Measurements from ENCODE around the gene C1orf159.

DNA sequence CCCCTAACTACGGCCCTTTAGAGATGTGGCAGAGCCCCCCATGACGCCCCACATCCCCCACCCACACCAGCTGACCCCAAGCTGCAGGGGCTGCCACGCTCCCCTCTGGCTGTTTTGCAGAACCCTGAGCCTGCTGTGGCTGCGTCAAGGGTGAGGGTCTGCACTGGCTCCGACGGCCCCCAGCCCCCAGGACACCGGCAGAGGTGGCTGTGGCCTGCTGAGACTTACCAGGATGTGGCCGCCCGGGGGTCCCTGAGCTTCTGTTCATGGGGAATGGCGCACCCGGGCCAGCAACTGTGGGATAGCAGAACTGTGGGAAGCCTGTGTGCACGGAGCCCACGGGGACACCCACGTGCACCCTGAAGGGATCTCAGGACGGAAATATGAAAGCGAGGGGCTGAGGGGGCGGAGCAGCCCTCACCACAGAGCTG lies 29.0 kb downstream of the C1orf159 start:
- TF ChIP-seq HDAC2 (IDR thresholded peaks at IDR 0.05) (no peak), SIN3A (IDR thresholded peaks at IDR 0.05; ENCODE audit: low read depth, low read length) (no peak), ZZZ3 (IDR thresholded peaks at IDR 0.05; ENCODE audit: control insufficient read depth, insufficient read length, low read depth) (no peak), RCOR1 (conservative IDR thresholded peaks at IDR 0.05; ENCODE audit: low read depth, low read length) (no peak), EZH2 (IDR thresholded peaks at IDR 0.05; ENCODE audit: borderline replicate concordance, control insufficient read depth, low read depth, low read length) (no peak), HDAC6 (IDR thresholded peaks at IDR 0.05; ENCODE audit: unreplicated experiment) (no peak), NFYB (IDR thresholded peaks at IDR 0.05; ENCODE audit: insufficient read depth, low read depth, low read length) (no peak), NBN (IDR thresholded peaks at IDR 0.05) (no peak), IKZF1 (conservative IDR thresholded peaks at IDR 0.05) (no peak), EP300 (IDR thresholded peaks at IDR 0.05; ENCODE audit: borderline replicate concordance in 1 of 2, control insufficient read depth in 1 of 2, low read depth in 2 of 2, low read length in 2 of 2) (no peak), MEF2B (IDR thresholded peaks at IDR 0.05; ENCODE audit: partially characterized antibody, poor library complexity, severe bottlenecking) (no peak)
- TF ChIP-seq, protein P1, sequence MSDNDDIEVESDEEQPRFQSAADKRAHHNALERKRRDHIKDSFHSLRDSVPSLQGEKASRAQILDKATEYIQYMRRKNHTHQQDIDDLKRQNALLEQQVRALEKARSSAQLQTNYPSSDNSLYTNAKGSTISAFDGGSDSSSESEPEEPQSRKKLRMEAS (IDR thresholded peaks at IDR 0.05; ENCODE audit: low read depth, low read length) = no peak
- TF ChIP-seq, protein P2, sequence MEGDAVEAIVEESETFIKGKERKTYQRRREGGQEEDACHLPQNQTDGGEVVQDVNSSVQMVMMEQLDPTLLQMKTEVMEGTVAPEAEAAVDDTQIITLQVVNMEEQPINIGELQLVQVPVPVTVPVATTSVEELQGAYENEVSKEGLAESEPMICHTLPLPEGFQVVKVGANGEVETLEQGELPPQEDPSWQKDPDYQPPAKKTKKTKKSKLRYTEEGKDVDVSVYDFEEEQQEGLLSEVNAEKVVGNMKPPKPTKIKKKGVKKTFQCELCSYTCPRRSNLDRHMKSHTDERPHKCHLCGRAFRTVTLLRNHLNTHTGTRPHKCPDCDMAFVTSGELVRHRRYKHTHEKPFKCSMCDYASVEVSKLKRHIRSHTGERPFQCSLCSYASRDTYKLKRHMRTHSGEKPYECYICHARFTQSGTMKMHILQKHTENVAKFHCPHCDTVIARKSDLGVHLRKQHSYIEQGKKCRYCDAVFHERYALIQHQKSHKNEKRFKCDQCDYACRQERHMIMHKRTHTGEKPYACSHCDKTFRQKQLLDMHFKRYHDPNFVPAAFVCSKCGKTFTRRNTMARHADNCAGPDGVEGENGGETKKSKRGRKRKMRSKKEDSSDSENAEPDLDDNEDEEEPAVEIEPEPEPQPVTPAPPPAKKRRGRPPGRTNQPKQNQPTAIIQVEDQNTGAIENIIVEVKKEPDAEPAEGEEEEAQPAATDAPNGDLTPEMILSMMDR (IDR thresholded peaks at IDR 0.05 in 2 of 3, conservative IDR thresholded peaks at IDR 0.05 in 1 of 3; ENCODE audit: control insufficient read depth in 2 of 3, extremely low read depth in 1 of 3, insufficient read depth in 1 of 3, low read depth in 3 of 3, low read length in 3 of 3) = no peak
- TF ChIP-seq, protein P3, sequence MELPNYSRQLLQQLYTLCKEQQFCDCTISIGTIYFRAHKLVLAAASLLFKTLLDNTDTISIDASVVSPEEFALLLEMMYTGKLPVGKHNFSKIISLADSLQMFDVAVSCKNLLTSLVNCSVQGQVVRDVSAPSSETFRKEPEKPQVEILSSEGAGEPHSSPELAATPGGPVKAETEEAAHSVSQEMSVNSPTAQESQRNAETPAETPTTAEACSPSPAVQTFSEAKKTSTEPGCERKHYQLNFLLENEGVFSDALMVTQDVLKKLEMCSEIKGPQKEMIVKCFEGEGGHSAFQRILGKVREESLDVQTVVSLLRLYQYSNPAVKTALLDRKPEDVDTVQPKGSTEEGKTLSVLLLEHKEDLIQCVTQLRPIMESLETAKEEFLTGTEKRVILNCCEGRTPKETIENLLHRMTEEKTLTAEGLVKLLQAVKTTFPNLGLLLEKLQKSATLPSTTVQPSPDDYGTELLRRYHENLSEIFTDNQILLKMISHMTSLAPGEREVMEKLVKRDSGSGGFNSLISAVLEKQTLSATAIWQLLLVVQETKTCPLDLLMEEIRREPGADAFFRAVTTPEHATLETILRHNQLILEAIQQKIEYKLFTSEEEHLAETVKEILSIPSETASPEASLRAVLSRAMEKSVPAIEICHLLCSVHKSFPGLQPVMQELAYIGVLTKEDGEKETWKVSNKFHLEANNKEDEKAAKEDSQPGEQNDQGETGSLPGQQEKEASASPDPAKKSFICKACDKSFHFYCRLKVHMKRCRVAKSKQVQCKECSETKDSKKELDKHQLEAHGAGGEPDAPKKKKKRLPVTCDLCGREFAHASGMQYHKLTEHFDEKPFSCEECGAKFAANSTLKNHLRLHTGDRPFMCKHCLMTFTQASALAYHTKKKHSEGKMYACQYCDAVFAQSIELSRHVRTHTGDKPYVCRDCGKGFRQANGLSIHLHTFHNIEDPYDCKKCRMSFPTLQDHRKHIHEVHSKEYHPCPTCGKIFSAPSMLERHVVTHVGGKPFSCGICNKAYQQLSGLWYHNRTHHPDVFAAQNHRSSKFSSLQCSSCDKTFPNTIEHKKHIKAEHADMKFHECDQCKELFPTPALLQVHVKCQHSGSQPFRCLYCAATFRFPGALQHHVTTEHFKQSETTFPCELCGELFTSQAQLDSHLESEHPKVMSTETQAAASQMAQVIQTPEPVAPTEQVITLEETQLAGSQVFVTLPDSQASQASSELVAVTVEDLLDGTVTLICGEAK (IDR thresholded peaks at IDR 0.05; ENCODE audit: borderline replicate concordance) = no peak

Data from GM12878 (cell line).